Measurements from ENCODE around the gene ACVR1.
A peak's percentile ranks its signal among the peaks of the same experiment; 100 is the strongest.

Gene ACVR1

GRCh38 chr2:157876066-157876785 is at the start of gene ACVR1:
Gene ACVR1 (minus strand): TSS chr2:157876330. CDS start chr2:157799493, 76,837 bp downstream.
- peak; percentile 75 to 88 for DNase-seq (ENCODE audit: extremely low read depth in 1 of 2, low read depth in 1 of 2)

- no peak for DNase-seq (ENCODE audit: extremely low read depth in 1 of 2, low read depth in 1 of 2)
Measured at GRCh38 chr2:157925071-157925470, 48.9 kb upstream of the ACVR1 start.

DNA sequence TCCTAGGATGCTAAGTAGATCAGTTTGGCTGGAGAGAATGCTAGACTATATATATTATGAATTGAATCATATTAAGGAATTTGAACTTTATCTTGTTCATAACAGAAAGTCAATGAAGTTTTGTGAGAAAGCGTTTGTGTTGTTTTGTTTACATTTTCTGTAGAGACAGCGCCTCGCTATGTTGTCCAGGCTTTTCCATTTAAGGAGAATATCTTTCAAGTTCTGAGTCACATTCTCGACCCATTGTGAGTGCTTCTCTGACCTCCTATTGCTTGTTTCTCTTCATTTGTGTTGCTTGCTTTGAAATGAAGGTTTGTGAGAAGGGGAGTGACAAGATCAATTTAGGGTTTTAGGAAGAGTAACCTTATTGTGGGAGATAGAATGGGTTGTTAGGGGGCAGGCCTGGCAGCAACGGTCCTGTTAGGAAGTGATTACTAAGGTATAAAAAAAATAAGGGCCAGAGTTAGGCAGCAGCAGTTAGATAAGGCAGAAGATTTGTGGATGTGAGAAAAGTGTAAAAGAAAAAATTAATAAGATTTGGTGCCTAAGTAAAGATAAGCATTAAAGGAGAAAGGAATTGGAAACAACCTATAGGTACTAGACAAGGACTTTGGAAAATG is 47.6 kb upstream of the ACVR1 start:
- no peak for DNase-seq (ENCODE audit: extremely low read depth in 1 of 2, low read depth in 1 of 2)

- DNase-seq (ENCODE audit: extremely low read depth in 1 of 2, low read depth in 1 of 2): no peak
Measured at GRCh38 chr2:157922815-157923214, 46.7 kb upstream of the ACVR1 start.

GRCh38 chr2:157922336-157922735 is 46.2 kb upstream of the ACVR1 start:
- DNase-seq (ENCODE audit: extremely low read depth in 1 of 2, low read depth in 1 of 2): no peak

DNA sequence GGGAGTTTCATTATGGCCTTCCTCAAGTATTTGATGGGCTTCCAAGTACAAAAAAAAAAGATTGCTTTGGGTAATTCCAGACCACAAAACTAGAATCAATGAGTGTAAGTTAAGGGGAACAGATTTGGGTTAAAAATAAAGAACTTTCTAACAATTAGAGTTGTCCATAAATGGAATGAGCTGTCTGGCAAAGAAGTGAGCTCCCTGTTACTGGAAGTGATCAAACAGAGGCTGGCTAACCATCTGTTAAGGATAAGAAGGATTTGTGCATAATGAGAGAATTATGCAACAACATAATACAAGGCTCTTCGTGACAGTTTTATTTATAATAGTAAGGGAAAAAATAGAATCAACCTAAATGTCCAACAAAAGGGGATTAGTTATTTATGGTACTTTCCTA is 44.6 kb upstream of the ACVR1 start:
- DNase-seq (ENCODE audit: extremely low read depth in 1 of 2, low read depth in 1 of 2): no peak

DNA sequence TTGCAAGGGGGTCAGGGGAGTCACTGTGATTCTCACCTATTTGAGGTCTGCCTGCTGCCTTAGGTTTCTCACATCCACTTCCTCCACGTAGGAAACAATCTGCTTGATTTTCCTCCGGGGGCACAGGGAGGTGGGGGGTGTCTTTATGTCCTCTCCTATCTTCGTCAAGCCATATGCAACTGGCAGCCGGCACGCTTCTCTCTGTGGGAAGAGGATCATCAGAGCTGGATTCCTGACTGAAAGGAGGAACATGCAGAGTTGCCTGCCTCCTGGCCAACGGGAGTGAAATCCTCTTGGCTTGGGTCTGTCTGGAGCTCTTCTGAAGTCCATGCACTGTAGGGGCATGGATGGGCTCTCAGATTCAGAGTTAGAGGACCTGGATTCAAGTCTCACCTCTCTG is 43.1 kb upstream of the ACVR1 start:
- no peak for DNase-seq (ENCODE audit: extremely low read depth in 1 of 2, low read depth in 1 of 2)

DNA sequence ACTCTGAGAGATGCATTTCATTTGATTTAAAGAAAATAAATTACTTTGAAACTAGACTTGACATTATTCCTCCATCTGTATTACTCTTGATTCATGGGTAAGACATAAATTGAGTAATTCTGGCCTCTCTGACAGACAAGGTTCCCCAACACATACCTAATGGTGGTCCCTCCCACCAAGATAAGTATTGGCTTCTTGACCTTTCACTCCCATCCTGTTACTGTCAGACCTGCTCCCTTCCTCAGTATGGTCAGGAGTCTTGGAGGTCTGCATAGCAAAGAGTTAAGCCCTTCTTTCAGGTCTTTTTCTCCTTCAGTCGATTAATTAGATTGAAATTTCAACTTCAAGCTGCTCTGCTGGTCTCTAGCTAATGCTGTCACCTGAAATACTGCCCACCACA is 42.2 kb upstream of the ACVR1 start:
- no peak for DNase-seq (ENCODE audit: extremely low read depth in 1 of 2, low read depth in 1 of 2)

DNA sequence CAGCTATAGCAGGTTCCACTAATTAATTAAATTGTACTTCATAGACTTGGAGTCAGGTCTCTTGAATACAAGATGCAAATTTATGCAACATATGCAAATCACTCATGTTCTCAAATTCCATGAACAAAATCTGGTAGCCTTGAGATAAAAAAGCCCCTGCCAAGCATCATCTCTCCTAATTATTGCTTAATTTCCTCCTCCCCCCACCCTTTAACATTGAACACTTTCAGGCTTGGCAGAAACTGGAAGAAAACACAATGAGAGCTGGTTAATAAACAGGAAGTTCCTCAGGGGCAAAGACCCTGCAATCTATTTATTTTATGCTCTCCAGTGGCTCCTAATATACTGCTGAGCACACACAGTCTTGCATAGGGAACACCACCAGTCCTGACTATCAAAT is 35.6 kb upstream of the ACVR1 start:
- DNase-seq (ENCODE audit: extremely low read depth in 1 of 2, low read depth in 1 of 2): no peak

DNA sequence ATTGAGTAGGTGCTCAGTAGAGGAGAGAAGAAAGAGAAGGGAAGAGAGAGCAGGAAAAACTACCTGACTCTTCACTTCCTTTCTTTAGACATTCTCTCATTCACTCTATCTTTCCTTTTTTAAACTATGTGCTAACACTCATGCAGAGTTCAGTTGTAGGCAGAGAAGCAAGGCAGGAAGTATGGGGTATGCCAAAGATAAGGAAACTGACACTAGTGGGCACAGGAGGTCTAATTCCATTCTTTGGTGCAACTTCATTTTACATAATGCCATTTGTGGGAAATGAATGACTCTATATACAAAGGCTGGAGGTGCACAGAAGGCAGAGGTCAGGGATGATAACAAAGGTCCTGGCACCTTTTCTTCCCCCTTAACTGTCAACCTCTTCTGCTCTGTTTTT is 35.1 kb upstream of the ACVR1 start:
- DNase-seq (ENCODE audit: extremely low read depth in 1 of 2, low read depth in 1 of 2): no peak

GRCh38 chr2:157905092-157905491 is 29.0 kb upstream of the ACVR1 start:
- DNase-seq (ENCODE audit: extremely low read depth in 1 of 2, low read depth in 1 of 2): no peak

- no peak for DNase-seq (ENCODE audit: extremely low read depth in 1 of 2, low read depth in 1 of 2)
Measured at GRCh38 chr2:157903626-157904025, 27.5 kb upstream of the ACVR1 start.

GRCh38 chr2:157903151-157903550 is 27.0 kb upstream of the ACVR1 start:
- no peak for DNase-seq (ENCODE audit: extremely low read depth in 1 of 2, low read depth in 1 of 2)

- no peak for DNase-seq (ENCODE audit: extremely low read depth in 1 of 2, low read depth in 1 of 2)
Measured at GRCh38 chr2:157902692-157903091, 26.6 kb upstream of the ACVR1 start.

DNA sequence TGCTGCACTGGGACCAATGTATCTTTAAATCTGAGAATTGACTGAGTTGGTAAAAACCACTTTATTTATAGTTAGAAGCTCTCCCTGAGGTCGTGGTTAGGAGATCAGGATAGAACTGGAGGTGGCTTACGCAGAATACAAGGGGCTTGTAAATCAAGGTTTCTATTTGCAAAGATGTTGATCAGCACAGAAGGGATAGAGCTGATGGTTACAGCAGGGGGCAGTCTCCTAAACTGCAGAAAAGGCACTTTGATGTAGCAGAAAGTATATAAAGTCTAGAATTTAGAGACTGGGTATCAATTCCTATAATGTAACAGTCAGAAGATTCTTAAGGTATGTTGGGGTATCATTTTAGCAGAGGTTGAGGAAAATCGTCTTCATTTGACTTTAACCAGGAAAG is 25.2 kb upstream of the ACVR1 start:
- DNase-seq (ENCODE audit: extremely low read depth in 1 of 2, low read depth in 1 of 2): no peak

- DNase-seq (ENCODE audit: extremely low read depth in 1 of 2, low read depth in 1 of 2): no peak
Measured at GRCh38 chr2:157900684-157901083, 24.6 kb upstream of the ACVR1 start.

- DNase-seq (ENCODE audit: extremely low read depth in 1 of 2, low read depth in 1 of 2): no peak
Measured at GRCh38 chr2:157900203-157900602, 24.1 kb upstream of the ACVR1 start.

- DNase-seq (ENCODE audit: extremely low read depth in 1 of 2, low read depth in 1 of 2): no peak
Measured at GRCh38 chr2:157899125-157899839, 23.2 kb upstream of the ACVR1 start.

- peak in 1 of 2 donors; percentile 76 for DNase-seq (ENCODE audit: extremely low read depth in 1 of 2, low read depth in 1 of 2)
Measured at GRCh38 chr2:157898591-157898996, 22.5 kb upstream of the ACVR1 start.

DNA sequence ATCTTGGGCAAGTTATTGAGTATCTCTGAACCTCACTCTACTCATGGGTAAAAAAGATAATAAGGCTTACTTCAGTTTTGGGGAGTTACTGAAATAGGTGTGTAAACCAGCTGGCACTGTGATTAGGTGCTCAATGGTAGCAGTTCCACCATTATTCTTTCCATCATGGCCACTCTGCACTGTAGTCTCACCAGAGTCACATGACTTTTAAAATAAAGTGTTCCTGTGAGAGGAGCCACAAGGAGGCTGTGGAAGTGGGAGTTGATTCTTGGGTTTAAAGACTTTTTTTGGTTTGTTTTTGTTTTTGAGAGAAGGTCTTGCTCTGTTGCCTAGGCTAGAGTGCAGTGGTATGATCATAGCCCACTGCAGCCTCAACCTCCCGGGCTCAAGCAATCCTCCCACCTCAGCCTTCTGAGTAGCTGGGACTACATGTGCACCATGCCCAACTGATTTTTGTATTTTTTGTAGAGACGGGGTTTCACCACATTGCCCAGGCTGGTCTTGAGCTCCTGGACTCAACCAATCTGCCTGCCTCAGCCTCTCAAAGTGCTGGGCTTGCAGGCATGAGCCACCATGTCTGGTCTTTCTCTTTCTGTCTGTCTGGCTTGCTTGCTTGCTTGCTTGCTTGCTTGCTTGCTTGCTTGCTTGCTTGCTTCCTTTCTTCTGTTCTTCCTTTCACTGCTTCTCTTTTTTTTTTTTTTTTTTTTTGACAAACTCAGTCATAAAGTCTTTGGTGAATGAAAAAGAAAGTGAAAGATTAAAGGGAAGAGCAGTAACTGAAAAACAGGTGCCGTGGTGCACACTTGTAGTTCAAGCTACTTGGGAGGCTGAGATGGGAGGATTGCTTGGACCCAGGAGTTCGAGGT is 21.2 kb upstream of the ACVR1 start:
- DNase-seq (ENCODE audit: extremely low read depth in 1 of 2, low read depth in 1 of 2): no peak

DNA sequence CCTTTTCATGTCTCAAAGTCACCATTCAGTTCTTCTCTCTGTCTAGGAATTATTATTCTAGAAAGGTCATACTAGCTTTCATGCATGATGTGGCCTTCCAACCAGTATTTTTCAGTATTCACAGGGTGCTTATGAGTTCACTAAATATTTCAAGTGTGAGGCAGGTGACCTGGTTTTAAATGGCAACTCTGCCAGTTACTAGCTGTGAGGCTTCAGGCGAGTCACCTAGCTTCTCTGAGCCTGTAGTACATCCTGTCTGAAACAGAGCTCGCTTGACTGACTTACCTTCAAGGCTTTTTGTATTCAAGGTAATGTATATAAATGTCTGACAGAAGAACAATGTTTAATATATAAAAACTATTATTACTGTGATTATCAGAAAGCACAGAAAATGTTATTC is 19.4 kb upstream of the ACVR1 start:
- DNase-seq (ENCODE audit: extremely low read depth in 1 of 2, low read depth in 1 of 2): no peak

Data from stimulated activated CD8-positive, alpha-beta memory T cell treated with anti-CD3 and anti-CD28 coated beads, Interleukin-7, amount 100 ng/mL, for 48 hours (primary cell).